Activated T-helper 1 cell treated with anti-CD3 and anti-CD28 coated beads, Interleukin-2, amount 50 U/mL, for 16 hours (primary cell): ENCODE data around the gene ACTA2.

ENCODE experiments used
- DNase-seq, 2 donors: peaks; one replicate each; pipeline ENCODE4 v3.0.0-alpha.2; 2020; ENCODE audit warnings: low read depth in 1 of 2, low spot score in 1 of 2

Gene ACTA2

DNA sequence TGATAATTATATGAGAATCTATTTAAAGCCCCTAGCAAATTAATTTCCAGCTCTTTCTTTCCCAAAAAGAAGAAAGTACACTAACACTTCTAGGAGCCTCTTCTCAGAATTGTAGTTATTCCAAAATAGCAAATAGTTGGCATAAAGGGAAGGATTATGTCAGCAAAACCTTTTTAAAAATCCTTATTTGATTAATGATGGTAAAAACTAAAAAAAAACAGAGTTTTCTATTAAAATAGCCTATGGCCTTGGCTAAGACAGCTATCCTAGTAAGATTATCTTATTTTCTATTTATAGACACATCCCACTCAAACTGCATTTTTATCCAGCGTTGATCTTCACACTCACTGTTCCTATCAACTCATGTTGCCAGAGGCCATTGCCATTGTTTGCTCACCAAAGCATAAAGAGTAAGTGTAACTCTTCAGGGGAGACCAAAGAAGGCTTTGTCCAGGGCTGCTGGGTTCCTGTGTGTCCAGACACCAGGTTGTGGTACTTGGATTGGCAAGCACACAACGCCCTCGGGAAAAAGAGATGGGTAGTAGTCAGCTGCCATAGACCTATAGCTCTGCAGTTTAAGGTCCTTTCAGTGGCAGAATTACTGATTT lies 31.5 kb downstream of the ACTA2 start:
- no peak for DNase-seq

DNA sequence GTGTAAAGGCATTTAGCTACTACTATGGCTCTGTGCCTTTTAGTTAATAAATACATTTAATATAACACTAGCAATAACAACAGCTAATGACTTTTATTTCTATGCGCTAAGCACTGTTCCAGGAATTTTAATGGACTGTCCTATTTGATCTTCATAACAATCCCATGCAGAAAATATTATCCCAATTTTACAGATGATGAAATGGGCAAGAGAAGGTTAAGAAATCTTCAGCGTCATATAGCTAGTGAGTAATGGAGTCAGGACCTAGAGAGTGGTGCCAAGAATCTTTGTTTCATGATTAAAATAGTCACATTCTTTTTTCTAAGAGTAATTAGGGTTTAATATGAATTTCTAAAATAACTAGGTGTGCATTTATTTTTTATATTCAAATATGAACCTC lies 32.4 kb downstream of the ACTA2 start:
- DNase-seq: no peak

DNA sequence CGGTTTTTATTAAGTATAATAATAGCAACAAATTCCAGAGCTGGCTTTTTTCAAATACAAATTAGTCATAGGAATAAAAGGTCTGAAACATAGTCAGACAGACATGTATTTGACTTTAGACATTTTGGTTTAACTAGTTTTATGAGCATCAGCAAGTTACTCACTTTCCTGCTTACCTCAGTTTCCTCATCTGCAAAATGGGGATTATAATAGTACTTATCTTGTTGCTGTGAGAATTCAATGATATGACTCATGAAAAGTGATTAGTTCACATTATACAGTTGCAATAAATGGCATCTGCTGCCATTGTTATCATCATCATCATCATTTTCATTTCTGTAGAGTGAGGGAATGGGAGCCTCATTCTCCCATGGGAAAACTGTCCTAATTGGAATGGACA lies 33.5 kb downstream of the ACTA2 start:
- DNase-seq: no peak

DNA sequence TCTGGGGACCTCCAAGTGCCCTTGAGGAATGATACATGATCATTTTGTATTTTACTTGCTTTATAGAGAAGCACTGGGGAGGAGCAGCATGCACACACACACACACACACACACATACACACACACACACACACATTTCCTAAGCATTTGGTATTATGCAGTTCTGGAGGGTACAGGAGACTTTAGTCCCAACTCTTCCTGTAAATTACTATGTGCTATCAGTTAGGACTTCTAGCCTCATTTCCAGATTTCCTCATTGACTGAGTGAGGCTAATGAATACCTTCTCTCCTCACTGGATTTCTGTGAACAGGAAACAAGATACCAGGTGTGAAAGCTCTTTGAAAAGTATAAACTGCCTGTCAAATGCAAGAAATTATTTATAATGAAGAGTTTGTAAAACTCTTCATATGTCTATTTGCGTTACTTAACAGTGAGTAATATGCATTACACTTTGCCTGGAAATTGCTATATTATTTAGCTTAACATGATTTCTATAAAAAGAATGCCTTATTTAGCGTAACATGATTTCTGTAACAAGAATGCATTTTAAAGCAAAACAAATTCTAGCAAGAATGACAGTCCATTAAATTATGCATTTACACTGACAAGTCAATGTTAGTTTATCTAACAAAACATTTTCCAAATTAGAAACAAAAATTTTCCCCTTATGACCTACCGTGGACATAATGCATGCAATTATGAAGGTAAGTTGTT lies 34.2 kb downstream of the ACTA2 start:
- no peak for DNase-seq

DNA sequence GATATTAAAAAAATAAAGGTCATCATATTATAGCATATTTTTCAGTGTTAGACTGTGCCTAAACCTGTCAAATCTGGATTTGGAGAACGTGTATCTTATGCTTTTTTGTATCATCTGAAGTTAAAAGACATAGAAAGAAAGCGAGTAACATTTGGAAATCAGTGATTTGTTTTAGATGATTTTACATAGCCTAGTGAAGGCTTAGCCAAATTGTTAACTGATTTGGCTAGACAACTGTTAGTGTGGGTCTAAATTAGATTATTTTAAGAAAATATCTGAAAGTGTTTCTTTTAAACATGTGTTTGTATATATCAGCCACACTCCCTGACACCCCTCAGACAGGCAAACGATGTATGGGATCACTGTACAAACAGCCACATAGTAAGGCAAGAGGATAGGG lies 35.6 kb downstream of the ACTA2 start:
- DNase-seq: no peak

DNA sequence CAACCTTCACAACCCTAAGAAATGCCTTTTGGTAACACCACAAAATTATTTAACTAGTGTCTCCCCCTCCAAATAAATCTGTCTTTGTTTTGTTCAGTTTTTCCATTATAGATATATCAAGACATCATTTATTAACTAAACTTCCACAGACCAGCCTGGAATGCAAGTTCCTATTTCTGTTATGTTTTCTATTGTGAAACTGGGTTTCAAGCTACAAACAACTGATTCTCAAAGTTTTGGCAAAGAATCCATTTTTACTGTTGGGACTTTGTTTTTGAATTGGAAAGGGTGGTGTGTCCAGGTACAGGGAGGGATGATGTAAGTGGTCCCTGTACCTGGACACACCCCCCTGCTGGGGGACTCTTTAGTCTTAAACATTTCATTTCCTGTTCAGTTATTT lies 36.3 kb downstream of the ACTA2 start:
- no peak for DNase-seq

DNA sequence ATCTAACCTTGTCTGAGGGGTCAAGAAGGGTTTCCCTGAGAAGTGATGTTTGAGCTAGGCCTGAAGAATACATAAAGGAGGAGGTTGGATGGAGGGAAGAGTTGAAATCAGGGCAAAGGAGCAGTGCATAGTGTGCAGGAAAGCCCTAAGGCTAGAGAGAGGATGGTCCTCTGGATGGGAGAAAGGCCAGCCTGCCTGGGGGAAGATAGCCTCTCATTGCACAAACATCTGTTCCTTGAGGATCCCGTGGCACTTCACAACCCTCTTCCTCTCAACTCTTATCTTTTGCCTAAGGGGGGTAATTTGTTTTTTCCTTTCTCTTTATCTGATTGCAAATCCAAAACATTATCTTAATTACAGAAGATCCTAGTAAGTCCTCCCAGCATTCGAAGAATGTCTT lies 36.8 kb downstream of the ACTA2 start:
- no peak for DNase-seq

DNA sequence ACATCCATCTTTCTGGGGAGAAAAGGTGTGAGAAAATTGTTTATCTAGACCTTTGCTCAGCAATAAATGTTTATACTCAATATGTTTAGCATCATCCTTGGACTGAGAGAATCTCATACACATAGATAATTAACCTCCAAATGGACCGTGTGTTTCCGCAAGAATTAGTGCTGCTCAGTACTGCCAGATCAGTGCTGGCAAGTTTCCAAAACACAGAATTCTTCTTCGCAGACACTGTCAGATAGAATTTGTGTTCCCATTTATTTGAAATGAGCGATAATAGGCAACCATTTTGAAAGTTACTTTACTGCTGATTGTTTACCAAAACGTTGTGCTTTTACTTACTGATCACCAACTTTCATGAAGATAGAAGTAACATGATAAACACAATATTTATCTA lies 38.8 kb downstream of the ACTA2 start:
- no peak for DNase-seq

DNA sequence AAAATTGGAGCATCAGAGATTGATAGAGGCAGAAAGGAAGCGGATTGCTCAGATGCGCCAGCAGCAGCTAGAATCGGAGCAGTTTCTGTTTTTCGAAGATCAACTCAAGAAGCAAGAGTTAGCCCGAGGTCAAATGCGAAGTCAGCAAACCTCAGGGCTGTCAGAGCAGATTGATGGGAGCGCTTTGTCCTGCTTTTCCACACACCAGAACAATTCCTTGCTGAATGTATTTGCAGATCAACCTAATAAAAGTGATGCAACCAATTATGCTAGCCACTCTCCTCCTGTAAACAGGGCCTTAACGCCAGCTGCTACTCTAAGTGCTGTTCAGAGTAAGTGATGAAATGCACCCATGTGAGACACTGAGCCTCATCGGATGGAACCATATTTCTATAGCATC lies 39.4 kb downstream of the ACTA2 start:
- DNase-seq: no peak

DNA sequence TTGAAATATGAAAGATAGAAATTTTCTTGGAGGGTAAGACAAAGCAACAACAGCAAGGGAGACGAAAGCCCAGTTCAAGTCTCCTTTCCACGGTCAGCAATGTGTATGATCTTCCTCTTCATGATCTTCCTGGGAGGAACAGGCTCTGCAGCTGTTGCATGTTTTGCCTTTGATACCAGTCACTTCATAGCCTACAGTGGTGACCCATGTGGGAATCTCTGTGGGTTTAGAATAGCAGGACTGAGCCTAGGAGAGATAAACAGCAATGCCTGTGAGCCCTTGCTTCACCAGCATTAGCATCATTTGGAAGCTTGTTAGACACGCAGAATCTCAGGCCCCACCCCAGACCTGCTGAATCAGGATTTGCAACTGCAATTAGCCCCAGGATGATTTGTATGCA lies 40.7 kb downstream of the ACTA2 start:
- DNase-seq: no peak

DNA sequence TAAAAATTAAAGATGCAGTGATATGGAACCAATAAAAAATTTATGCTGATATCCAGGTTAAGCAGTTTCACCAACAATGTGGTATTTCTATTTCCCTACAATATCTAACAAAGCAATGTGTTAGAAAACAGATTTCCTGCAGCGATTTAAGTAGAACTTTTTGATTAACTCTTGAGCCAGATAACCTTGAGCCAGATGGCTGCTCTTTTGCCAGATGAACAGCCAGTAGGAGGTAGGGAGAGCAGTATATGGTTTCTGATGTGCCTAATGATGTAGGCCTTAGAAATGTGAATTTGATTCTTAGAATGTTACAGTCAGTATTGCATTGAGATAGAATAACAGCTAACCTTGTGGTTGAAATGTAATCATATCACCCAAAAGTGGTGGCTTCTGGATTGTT lies 41.5 kb downstream of the ACTA2 start:
- DNase-seq: no peak

DNA sequence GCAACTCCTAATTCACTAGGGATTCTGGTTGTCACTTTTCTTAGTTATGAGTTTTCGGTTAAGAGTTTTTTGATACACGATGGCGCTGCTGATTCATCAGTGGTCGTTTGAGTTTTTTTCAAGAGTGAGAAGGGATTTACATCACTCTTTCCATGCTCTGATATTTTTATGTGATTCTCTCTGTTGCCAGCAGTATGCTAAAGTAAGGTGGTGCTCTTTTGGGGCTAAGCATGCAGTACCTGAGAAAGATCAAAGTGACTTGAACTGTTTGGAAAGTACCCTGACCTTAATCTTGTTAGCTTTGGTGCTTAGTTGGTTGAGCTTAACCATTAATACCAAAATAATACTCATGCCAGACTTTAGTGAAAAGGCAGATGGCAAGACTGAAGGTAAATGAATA lies 44.4 kb downstream of the ACTA2 start:
- DNase-seq: no peak

DNA sequence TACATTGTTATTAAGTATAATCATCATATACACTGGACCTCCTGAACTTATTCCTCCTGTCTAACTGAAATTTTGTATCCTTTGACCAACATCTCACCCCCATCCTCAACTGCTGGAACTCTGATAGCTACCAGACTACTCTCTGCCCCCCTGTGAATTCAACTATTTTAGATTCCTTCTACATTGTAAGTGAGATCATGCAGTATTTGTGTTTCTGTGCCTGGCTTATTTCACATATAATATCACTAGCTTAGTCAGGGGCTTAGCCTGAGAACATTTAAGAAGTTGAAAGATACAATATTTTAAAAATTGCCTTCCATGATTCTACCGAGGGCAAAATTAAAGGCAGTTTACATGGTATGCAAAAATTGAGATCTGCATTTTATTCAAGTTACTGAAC lies 45.7 kb downstream of the ACTA2 start:
- no peak for DNase-seq

DNA sequence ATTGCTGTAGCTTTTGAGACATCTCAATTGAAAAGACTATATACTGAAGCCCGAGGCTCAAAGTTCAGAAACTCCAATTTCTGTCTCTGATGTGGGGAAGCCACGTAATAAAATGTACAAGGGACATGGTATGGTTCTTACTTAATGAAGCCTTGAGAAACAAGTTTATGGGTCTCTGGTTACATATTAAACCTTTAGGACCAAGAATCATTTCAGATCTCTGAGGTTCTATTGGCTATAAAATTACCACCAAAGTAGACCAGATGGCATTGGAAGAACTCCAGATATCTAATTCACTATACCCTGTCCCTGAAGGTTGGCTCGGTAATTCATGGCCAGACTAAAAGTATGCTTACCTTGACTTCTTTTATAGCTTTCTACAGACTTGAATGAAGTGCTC lies 48.9 kb downstream of the ACTA2 start:
- DNase-seq: no peak

DNA sequence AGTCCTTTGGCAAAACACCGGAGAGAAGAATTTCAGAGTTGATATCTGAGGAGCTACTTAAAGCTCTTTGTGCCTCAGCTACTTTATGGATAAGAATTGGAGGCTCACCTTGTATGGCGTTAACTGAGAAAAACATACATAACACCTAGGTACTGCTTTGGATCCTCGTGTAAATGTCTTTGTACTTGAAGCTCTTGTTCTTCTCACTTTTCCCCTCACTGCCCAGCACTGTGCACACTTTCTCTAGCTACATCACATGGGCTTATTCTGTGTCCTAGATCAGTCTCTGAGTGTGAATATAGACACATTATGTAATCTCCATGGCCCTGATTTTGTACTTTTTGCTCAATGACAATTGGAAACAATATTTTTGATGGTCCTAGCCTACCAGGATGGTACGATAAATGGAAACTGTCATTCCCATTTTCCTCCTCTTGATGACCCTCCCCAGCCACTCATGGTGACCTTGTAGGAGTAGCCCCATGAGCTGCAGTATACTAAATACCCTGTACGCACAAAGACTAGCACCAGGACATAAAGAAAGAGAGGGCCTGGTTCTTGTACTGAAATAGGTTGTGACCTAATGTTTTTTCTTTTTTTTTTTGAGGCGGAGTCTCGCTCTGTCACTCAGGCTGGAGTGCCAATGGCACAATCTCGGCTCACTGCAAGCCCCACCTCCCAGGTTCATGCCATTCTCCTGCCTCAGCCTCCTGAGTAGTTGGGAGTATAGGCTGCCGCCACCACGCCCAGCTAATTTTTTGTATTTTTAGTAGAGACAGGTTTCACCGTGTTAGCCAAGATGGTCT lies 50.4 kb downstream of the ACTA2 start:
- DNase-seq: no peak

DNA sequence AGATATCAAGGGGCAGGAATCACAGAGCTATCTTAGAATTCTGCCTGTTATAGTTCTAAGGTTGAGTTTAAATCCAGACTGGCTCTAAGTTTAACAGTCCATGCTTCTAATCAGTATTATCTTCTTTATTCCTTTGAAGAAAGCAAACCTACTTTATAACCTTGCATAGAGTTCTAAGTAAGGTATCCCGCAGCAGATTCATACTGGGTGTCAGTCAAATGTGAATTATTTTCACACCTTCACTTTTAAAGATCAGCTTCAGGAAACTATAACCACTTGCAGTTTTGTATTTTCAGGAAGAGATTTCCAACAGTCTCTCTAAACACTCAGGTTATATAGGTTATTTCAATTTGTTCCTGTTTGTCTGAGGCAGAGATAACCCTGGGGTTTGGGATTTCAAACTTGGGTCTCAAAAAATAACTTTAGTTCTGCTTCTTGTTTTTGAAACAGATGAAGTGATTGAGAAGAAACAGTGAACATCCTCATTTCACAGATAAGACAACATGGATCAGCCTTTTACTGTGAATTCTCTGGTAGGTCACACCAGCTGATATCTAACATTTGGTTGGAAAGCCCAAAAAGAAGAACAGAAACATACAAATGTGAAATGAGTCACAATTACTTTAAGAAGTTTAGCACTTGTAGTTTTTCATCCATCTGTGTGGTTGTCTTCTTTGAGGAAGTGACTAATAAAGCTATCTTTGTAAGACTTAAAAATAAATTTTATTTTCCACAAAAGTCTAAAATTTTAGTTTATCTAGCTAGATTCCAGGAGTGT lies 51.2 kb downstream of the ACTA2 start:
- no peak for DNase-seq

DNA sequence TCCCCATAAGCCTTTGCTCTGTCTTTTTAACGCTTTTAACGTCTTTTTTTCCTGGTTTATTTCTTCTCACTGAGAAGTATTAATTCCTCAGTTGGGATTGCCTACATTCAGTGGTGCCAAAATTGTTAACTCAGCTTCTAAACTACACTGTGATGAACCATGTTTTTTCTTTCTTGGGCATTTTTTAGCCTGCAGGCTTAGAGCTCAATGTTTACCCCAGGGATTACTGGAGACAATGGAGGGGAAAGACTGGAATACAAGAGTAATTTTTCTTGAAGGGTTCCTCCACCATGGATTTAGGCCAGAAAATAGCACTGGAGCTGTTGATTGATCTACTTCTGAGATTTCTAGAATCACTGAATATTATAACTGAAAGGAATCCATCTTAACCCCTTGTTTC lies 52.7 kb downstream of the ACTA2 start:
- DNase-seq: no peak

DNA sequence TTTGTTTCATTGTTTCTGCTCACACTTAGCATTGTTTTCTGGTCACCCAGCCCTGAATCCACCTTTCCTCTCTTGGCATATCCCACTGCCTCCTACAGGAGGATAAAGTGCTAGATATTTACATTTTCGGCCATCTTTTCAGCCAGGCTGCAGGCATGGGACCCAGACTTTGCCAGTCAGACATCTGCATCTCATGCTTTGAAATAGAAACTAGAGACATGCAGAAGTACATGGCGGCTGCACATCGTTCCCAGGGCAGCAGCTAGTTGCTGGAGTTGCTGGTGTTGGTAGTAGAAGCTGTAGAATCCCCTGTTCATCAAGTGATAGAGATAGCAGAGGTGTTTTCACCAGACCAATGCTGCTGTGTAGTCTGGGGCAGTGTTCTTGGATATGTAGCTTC lies 53.8 kb downstream of the ACTA2 start:
- no peak for DNase-seq

DNA sequence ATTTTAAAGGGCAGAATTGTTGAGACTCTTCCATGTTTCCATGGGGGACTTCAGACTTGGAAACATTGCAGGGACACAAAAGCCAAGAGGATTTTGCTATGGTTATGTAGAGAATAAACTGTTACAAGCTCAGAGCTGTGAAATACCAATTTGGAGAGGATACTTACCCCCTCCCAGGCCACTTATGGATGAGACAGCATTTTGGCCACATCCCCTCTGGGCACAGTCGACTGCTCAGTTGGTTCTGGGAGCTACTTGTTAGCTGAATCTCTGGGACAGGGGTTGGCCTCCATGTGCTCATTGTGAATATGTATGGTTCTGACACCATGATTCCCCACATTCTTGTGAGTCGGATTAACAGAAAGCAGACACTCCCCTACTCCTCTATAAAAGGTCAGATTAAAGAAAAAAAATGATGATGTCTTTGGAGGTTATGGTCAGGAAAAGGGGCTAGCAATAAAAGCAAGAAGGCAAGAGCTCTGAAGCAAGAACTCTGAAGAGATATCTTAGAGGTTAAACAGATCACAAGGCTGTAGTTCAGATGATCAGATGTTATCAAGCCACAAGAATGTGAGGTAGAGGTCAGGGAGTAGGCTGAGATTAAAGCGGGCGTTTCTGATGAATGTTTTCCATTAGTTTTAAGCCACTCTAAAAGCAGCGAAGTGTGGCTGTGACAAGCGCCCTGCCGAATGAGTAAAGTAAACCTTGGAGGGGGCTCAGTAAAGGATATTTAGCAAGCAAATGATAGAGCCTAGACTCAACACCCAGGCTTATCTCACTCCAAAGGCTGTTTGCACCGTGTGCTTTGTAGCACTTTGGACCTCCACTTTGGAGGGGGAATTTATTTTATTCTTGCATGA lies 55.3 kb downstream of the ACTA2 start:
- DNase-seq: no peak

DNA sequence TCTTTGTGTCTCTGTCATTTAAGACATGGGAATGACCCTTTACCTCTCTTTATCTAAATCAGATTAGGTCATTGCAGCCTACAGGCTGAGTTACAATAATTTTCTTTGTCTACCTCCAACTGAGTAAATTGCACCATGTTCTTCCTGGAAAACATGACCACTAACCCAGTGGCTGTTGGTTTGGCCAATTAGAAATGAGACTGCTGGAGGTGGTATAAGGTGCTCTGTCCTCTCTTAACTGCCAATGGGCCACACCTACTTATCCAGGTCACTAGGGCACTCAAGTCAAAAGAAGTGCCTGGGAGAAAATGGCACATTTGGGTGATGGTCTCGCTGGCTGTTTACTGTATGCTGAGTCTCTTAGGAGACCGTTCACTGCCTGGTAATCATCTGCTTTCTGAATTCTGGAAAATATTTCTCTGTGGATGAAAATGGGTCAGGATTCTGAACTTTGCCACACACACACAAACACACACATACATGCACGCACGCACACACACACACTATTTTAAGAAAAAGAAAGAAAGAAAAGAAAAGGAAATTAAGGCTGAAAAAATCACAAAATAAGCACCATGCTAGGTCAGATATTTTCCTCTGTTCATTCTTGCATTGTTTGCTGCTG lies 56.1 kb downstream of the ACTA2 start:
- no peak for DNase-seq
